Stimulated activated CD8-positive, alpha-beta memory T cell treated with anti-CD3 and anti-CD28 coated beads, Interleukin-7, amount 100 ng/mL, for 24 hours (primary cell): Measurements from ENCODE around the gene SCGB1D2.

Experiments
- DNase-seq: peaks from one replicate; pipeline ENCODE4 v3.0.0-alpha.2; 2020; ENCODE audit warnings: low read depth

Gene SCGB1D2

GRCh38 chr11:62260261-62260953 is 18.4 kb downstream of the SCGB1D2 start:
- no peak for DNase-seq

DNA sequence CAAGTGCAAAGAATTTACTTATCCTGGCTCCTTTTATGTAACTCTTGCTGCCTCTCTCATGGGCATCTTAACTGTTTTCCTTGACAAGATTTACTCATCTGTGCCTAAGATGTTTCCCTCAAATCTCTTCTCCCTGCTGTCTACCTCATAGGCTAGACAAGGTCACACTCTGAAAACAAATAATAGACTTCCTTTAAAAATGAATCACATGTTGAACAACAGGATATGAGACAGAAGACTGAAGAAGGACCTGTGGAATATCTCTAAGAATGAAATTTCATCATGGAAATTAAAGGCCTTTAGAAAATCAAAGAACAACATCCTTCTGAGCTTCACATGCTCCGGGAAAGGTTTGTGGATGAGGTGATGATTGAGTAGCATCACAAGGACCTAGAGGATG is 22.0 kb downstream of the SCGB1D2 start:
- no peak for DNase-seq

DNA sequence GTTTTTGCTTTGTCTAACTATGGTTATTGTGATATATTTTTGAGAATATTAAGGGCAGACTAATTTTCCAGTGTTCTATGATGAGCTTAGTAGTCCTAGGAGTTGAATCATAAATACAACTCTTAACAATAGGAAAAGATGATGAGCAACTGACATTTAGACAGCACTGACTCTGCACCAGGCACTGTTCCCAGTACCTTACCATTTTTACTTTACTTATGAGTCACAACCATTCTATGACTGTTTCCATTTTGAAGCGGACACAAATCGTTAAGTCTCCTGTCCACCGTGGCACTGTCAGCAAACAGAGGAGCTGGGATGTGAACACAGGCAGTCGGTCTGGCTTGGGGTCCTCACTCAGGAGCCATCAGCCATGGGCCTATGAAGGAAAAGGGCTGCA is 24.5 kb downstream of the SCGB1D2 start:
- DNase-seq, result no peak

GRCh38 chr11:62267050-62267449 is 25.0 kb downstream of the SCGB1D2 start:
- DNase-seq, result no peak

- no peak for DNase-seq
Observed at GRCh38 chr11:62267576-62267975, 25.5 kb downstream of the SCGB1D2 start.

DNA sequence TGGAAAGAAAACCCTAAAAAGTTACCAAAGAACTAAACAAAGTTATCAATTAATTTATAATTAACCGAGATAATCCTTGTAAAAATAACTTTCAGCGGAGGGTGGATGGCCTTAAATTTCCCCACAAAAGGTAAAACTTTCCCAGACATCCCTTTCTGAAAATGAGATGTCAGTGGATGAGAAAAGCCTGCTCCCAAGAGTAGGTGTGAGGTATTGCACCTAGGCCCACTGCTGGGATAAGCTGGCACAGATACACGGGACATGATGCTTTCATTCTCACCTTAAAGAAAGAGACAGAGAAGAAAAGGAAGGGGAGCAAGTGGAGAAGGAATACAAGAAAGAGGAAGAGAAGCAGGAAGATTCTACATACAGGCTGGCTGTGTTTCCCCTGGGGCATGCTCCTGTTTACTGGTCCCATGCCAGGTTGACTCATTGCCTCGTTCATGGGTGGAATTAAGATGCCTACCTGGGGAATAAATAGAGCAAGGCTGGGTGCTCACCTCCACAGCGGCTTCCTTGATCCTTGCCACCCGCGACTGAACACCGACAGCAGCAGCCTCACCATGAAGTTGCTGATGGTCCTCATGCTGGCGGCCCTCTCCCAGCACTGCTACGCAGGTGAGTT is 27.7 kb downstream of the SCGB1D2 start, which contains the start of gene SCGB2A2:
Gene SCGB2A2 (plus strand): TSS at position 505 of the 625 bp plus-strand sequence. CDS start 59 bp downstream, at position 564.
- no peak for DNase-seq

GRCh38 chr11:62273284-62273683 is 31.2 kb downstream of the SCGB1D2 start:
- no peak for DNase-seq

DNA sequence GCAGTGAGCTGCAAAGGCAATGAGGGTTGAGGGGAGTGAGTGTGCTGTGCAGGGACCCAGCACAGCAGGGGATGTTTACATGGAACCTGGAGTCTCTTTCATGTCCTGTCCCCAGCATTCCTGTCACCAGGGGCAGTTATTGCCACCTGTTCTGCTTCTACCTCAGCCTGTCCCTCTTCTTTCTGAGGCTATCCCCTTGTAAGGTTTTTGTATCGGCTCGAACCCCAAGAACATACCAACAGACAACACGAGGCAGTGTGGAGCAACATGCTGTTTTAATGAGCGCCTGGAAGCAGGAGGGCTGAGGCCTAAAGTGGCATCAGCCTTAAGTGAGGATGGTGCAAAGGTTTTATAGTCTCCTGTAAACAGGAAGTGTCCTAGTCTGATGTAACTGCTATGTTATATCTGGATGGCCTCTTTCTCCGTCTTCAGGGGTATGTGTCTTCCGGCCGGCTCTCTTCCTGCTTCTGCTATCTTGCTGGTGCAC is 31.8 kb downstream of the SCGB1D2 start:
- DNase-seq, result no peak

GRCh38 chr11:62280452-62280851 is 38.4 kb downstream of the SCGB1D2 start:
- DNase-seq, result no peak
